Measurements from ENCODE around the gene IDH3G. TPM values are rescaled to one million over a fixed set of nuclear protein-coding genes. Genes with fewer than 3 reads are reported as not detected.

Gene IDH3G
- total and polyA plus RNA-seq, 10 donors = 32.7 to 92.7 (median 58.1) TPM

GRCh38 chrX:153791104-153791852 is 2.9 kb downstream of the IDH3G start:
- Histone ChIP-seq H3K27me3 (replicated peaks in 1 of 7) (no peaks in the 10 kb centered on the region), H3K27ac (no peak overlapping the region), H3K4me3 (no peak overlapping the region), H3K4me1 (peaks cover 5 to 43% (median 26%) of the 10 kb centered on the region in 6 donors), H3K36me3 (peaks cover 0 to 65% (median 24%) of the 10 kb centered on the region in 6 donors), H3K9me3 (peaks cover 0 to 18% (median 0%) of the 10 kb centered on the region in 8 donors)
- TF ChIP-seq POLR2A (IDR thresholded peaks at IDR 0.05) = no peak
- TF ChIP-seq POLR2AphosphoS5 (IDR thresholded peaks at IDR 0.05) = no peak
- no peak for DNase-seq
- WGBS, 5 donors = 84 to 94% (median 90%) methylated on average over 11 to 17 of the region's 17 CpGs
- intact Hi-C loops (cut with DNase I; ENCODE audit: low total_unique reads) = no loop called here

GRCh38 chrX:153789654-153790053 is 4.5 kb downstream of the IDH3G start:
- Histone ChIP-seq H3K4me3 (no peak overlapping the region), H3K27ac (no peak overlapping the region), H3K36me3 (peaks cover 0 to 77% (median 34%) of the 10 kb centered on the region in 6 donors), H3K9me3 (peaks cover 0 to 9% (median 0%) of the 10 kb centered on the region in 8 donors), H3K27me3 (replicated peaks in 1 of 7) (no peaks in the 10 kb centered on the region), H3K4me1 (peaks cover 0 to 29% (median 13%) of the 10 kb centered on the region in 6 donors)
- WGBS, 5 donors = 89 to 100% (median 95%) methylated on average over 4 to 12 of the region's 12 CpGs
- no peak for TF ChIP-seq POLR2AphosphoS5 (IDR thresholded peaks at IDR 0.05)
- TF ChIP-seq CTCF (IDR thresholded peaks at IDR 0.05 in 8 of 11, conservative IDR thresholded peaks at IDR 0.05 in 3 of 11) = no peak
- no peak for TF ChIP-seq POLR2A (IDR thresholded peaks at IDR 0.05)
- intact Hi-C loops (cut with DNase I; ENCODE audit: low total_unique reads) = no loop called here
- DNase-seq = no peak

- no peak for DNase-seq
- intact Hi-C loops (cut with DNase I; ENCODE audit: low total_unique reads) = no loop called here
- H3K27me3 ChIP-seq (replicated peaks in 1 of 7) = peaks cover 0 to 4% (median 0%) of the 10 kb centered on the region in 7 donors
- peaks cover 0 to 18% (median 7%) of the 10 kb centered on the region in 6 donors for H3K4me1 ChIP-seq
- H3K9me3 ChIP-seq = no peaks in the 10 kb centered on the region
- 89 to 97% (median 92%) methylated on average over 10 to 15 of the region's 15 CpGs for WGBS, 5 donors
- H3K4me3 ChIP-seq = no peak overlapping the region
- H3K27ac ChIP-seq = no peak overlapping the region
- TF ChIP-seq POLR2A (IDR thresholded peaks at IDR 0.05) = no peak
- no peak for TF ChIP-seq POLR2AphosphoS5 (IDR thresholded peaks at IDR 0.05)
- TF ChIP-seq CTCF (IDR thresholded peaks at IDR 0.05 in 8 of 11, conservative IDR thresholded peaks at IDR 0.05 in 3 of 11) = no peak
- H3K36me3 ChIP-seq = peaks cover 0 to 85% (median 34%) of the 10 kb centered on the region in 6 donors
These were observed 7.5 kb downstream of the IDH3G start for GRCh38 chrX:153786669-153787068.

- Histone ChIP-seq H3K36me3 (peaks cover 0 to 64% (median 32%) of the 10 kb centered on the region in 6 donors), H3K27ac (no peak overlapping the region), H3K4me1 (peaks cover 0 to 29% (median 10%) of the 10 kb centered on the region in 6 donors), H3K4me3 (no peak overlapping the region), H3K27me3 (replicated peaks in 1 of 7) (peaks cover 0 to 23% (median 8%) of the 10 kb centered on the region in 7 donors), H3K9me3 (no peaks in the 10 kb centered on the region)
- TF ChIP-seq POLR2A (IDR thresholded peaks at IDR 0.05) = no peak
- TF ChIP-seq POLR2AphosphoS5 (IDR thresholded peaks at IDR 0.05) = peak in 1 of 3 donors; percentile 35
- WGBS, 5 donors = 85 to 98% (median 92%) methylated on average over 8 to 27 of the region's 27 CpGs
- DNase-seq = no peak
- intact Hi-C loops (cut with DNase I; ENCODE audit: low total_unique reads) = no loop called here
These were observed 9.7 kb downstream of the IDH3G start for GRCh38 chrX:153784325-153784967.

Data from spleen (tissue), 11 donors.